Stimulated activated CD8-positive, alpha-beta memory T cell treated with anti-CD3 and anti-CD28 coated beads, Interleukin-4, amount 100 ng/mL, for 4 hours (primary cell): ENCODE measurements around the gene ERICH6B.

Source experiments
- DNase-seq, 2 donors: peaks; one replicate each; pipeline ENCODE4 v3.0.0-alpha.2; 2020; ENCODE audit warnings: low read depth in 2 of 2, low spot score in 1 of 2

ERICH6B gene

DNA sequence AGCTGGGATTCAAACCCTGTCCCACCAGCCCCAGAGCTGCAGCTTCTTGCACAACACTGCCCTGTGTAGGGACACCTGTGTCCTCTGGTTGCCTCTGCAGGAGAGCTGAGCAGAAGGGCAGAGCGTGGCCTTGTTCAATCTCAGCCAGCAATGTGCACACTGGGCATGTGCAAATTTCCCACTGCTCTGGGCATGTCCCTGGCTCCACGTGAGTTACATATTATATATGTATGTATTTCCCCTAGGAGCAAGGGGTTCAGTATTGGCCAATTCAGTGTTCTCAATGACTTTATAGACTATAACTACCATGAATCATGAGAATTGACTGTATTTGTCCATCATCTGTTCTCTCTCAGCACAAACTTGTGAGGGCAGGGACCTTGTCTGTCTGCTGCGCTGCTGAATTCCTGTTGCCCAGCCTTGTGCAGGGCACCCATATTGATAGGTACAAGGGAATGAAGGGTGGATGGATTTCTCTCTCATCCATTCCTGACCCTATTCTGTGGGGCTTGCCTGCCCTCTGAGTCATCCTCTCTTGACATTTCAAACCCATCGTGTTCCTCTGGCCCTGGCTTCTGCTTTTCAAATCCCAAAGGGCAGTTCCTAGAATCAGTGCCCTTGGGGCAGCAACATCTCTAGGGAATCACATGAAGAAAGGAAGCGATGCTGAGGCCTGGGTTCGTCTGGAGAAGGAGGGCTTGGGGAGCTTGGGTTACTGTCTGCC, 69.7 kb downstream of the ERICH6B start:
- no peak for DNase-seq

DNA sequence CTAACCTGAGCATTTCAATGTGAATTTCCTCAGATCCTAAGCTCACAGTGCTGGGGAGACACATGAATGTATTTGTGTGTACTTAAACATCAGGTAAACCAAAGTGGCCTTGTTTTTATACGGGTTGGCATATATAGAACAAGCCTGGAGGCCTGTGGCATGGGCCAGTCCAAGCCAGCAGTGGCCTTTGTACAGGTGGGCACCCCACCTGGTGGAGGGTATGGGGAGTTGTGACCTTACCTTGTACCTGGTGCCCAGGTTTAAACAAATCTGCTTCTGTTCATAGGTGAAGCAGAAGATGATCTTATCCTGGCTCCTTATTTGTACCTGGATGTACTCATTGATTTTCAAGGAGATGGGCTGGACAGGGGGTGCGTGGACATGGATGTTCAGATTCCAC, 71.0 kb downstream of the ERICH6B start:
- no peak for DNase-seq

DNA sequence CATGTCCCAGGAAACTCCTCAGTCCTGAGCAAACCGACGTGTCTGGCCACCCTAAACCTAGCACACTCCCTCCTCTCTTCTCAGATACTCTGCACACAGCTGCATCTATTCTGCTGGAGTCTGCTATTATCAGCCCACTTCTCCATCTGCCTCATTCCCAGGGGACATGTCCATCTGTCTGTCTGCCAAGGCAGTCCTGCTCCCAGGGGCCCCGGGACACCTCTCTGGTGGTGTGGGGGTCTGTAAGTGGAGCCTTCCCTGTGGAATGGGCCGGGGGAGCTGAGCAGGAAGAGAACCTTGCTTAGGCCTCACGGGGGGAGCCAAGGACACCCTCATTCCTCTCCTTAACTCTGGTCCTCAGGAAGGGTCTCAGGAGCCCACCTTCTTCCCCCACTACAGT, 72.7 kb downstream of the ERICH6B start:
- DNase-seq = no peak

DNA sequence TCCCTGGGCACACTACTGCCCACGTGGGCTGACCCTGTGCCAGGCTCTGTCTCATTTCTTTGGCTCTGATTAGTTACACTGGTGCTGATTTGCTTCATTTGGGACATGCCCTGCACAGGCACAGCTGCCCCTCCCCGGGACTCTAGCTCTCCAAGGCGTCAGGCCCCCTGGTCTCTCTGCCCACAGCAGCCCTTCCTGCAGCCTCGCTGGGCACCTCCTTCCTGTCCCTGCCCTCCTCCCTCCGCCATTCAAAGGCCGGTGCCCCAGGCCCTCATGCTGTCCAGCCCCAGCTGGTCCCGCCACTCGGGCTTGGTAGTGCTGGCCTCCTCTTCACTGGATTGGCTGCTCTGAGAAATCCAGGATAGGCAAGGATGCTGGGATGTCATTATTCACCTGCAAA, 73.1 kb downstream of the ERICH6B start:
- DNase-seq = no peak

DNA sequence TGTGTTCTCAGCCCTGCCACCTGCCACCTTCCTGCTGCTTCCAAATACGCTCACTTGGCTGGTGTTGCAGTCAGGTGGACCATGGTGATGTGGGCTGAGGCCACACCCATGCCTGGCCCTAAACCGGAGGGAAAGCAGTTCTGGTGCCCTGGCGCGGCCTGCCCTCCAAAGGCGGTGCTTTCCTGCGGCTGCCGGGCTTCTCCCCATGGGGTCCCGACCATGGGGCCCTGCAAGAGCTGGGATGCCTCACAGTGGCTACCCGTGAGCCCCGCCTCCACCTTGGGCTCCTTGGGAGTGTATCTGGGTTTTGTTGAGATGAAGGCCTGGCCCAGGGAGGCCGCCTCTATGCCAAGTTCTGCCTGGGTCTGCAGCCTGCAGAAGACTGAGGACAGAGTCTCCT, 73.7 kb downstream of the ERICH6B start:
- DNase-seq = no peak

DNA sequence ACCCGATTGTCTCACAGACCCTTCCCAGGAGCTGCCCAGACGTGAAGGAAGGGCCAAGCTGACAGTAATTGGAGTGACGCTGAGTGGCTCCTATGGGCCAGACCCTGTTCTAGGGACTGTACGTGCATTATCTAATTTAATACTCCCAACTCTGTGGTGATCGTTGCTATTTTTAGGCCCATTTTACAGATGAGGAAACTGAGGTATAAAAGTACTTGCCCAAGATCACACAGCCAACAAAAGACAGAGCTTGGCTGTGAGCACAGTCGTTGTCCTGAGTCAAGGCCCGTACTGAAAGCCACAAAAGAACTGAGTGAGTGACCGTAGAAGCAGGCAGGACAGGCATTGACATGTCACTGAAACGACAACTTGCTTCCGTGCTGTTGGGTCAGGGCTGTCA, 74.7 kb downstream of the ERICH6B start:
- DNase-seq = no peak

DNA sequence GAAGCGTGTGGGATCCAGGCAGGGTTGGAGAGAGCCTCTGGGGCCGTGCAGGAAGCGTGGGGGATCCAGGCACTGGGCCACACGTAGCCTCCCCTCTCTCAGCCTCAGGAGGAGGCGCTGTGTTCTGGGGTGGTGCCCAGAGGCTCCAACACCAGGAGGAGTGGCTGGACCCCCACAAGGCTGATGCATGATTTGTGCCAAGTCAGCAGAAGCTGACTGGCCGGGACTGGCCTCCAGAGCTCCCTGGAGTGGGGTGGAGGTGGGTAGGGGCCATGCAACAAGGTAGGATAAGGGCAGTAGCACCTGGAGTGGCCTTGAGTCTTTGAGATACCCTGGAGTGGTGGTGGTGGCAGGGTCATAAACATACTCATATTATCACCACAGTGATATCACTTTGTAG, 75.3 kb downstream of the ERICH6B start:
- no peak for DNase-seq

DNA sequence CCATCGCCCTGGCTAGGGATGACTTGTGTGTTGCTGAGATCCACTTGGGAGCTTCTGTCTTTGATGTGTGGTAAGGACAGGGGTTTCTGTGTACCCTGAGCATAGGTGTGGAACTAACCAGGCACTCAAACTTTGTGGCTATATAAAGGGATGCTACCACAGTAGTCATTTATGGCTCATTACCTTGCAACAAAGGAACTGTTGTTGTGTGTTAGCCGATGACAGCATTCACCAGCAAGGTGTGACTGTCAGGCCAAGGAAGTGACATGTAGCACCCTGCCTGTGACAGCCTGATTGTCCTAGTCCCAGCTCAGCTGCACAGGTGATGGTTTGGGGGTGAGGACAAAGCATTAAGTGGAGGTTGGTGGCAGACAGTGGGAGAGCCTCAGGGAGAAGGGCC, 77.2 kb downstream of the ERICH6B start:
- DNase-seq = no peak

DNA sequence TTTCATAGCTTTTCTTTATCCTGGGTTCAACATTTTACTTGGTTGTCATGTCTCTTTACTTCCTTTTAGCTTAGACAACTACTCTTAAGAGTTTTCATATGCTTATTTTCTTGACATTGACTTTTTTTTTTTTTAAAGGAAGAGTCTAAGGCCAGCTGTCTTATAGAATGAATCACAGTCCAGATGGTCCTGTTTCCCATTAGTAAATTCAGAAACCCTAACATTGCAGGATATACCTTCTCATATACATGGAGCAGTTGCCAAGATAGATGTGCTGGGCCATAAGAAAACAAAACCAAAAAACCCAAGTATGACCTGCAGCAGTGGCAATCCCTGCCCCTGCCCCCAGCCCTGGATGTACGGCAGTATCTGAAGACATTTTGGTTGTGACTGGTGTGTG, 78.0 kb downstream of the ERICH6B start:
- DNase-seq = no peak

DNA sequence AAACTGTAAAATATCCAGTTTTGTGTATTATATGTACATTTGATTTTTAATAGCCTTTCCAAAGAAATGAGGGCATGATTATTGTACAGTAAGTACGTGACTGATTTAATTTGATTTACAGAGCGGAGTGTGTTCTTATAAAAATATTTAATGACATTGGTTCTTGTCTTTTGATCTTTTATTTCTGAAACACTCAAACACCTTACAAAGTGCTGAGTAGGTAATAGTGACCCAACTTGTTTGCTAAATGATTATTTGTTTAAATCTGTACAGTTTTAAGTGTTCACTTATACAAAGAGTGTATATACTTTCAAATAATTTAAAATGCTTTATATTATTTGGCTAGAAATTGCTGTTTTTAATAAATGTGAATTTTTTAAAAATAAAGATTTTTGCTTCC, 79.3 kb downstream of the ERICH6B start:
- no peak for DNase-seq

DNA sequence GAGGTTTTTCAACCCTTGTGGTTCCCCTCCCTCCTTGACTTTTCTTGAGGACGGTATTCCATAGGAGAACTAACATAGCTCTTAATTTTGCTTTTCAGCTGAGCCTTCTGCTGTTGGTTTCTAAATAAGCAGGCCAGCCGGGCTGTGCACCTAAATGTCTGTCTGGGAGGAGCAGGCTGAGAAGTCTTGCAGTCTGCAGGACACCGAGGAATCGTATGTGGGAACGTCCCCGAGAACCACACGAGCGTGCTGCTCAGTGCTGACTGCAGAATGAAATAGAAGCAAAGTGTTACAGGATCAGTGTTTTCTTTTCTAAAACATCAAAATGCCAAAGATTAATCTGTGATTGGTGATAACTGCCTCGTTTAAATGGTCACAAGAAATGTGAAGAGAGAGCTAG, 80.9 kb downstream of the ERICH6B start:
- DNase-seq = no peak

DNA sequence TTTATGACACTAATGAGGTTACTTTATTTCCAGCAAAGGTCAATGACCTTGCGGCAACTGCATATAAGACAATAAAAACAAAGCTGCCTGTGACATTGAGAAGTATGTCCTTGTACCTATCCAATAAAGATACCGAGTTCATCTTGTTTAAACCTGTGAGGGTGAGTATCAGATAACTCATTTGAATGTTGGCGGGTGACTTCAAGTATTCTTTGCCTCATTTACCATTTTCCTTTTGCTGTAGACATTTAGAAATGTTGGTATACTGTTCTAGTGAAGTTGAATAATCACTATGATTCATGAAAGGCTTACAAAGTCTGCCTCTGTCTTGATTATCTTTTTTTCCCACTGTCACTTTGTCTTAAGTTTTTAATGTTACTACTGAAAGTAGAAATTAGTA, 85.8 kb downstream of the ERICH6B start:
- DNase-seq = no peak

DNA sequence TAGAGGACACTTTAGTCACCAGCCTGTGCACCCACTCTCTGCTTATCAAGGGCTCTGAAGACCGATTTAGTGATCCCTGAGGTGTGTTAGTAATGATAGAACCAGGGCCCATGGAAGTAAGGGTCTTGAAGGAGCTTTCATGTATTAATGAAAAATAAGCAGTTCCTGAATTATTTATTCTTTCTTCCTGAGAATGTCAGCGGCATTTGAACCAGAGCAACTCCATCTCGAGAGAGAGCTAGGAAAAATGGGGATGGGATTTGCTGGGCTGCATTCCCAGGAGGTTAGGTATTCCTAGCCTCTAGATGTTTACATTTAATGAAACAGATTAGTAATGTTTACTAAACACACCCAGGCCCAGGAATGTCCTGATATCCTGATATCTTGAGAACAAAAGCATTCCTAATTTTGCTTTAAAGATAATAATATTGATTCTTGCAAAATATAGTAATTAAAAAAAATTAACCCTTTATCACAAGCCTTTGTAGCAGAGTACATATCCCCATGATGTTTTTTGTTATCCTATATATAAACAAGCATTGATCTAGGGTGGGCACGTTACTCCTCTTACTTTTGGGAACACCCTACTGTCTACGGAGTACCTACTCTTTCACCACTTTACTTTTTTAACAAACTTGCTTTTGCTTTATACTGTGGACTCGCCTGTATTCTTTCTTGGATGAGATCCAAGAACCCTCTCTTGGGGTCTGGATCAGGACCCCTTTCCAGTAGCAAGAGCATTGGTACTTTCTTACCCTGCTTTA, 87.7 kb downstream of the ERICH6B start:
- DNase-seq = no peak

DNA sequence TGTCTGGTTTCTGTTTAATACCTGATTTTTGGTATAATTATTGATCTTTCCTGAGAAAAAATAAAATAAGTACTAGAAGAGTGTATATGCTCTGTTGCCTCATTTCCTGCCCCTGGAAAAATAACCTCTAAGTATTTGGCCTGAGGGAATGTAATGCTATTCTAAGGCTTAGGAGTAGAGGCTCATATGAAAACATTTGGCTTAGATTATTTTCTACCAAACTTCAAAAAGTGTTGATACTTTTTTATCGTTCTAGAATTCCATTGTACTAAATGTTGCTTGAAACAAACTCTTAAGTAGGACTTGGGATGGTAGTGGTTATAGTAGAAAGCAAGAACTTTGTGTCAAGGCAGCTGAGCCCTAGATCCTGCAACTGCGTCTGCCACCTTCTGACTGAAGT, 93.0 kb downstream of the ERICH6B start:
- DNase-seq = no peak

DNA sequence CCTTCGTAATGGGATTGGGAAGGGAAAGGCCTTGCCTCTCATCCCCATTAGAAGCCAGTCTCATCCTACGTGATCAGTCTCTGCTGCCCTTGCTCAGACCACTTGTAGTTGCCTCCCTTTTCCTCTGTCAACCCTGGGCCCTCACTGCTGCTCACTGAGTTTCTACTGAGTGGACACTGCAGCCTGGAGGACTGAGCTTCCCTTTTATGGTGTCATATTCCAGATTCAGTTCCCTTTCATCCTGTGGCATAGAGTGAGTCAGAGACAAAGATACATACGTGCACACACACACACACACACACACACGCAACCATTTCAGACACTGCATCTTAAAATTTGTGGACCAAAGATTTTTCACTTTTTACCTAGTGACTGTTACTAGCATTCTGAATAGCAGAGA, 94.2 kb downstream of the ERICH6B start:
- DNase-seq = no peak

DNA sequence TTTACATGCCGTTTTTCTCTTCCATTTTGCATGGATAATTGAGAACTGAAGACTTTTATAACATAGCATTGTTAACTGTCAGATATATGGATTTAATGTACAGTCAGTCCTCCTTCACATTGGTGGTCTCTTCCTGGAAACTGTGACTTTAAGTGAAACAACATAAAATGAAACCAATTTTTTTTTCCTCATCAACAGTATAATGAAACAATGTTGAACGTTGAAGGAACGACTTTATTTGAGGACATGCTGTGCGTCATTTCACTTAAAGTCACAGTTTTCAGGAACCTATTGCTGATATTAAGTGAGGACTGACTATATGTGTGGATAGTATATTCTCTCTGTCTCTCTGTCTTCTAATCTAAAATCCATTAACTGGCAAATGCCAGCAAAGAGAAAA, 96.0 kb downstream of the ERICH6B start:
- no peak for DNase-seq

DNA sequence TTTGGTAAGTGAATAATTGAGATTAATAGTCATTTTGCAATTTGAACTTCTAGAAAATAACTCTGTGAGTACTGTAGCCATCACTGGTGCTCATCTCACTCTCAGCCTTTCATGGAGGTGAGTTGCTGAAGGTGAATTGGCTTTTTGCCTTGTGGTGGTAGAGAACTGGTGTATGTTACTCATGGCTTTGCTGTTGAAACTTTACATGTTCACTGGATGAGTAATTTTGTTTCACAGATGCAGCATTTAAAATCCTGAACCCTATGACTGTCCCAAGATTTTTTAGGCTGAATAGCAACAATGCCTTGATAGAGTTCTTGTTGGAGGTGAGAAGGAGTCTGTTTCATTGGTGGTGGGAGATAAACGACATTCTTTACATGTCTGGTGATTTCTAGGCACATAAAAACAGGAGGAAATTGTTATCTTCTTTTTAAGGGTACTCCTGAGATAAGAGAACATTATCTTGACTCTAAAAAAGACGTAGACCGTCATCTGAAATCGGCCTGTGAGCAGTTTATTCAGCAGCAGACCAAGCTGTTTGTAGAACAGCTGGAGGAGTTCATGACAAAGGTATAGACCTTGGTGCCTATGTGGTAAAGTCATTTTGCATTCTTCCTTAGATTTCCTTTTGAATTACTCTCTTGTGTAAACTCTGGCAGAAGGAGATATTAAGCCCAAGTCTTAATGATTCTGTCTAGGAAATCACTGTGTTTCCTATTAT, 96.9 kb downstream of the ERICH6B start:
- DNase-seq = no peak

DNA sequence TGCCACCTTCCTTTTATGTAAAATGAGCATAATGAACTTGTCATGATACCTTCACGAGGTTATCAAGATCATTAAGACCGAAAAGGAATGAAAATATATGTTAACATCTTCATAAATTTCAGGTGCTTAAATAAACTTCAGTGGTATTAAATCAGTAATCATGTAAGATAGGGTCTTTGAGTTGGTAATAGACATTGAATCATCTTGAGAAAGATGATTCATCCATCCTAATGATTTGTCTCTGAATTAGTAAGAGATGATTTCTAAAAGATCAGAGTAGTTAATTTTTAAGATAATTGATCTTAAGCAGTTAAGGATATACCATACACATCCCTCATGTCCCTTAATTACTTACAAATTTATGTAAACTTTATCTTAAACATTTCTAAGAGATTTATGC, 98.8 kb downstream of the ERICH6B start:
- no peak for DNase-seq

DNA sequence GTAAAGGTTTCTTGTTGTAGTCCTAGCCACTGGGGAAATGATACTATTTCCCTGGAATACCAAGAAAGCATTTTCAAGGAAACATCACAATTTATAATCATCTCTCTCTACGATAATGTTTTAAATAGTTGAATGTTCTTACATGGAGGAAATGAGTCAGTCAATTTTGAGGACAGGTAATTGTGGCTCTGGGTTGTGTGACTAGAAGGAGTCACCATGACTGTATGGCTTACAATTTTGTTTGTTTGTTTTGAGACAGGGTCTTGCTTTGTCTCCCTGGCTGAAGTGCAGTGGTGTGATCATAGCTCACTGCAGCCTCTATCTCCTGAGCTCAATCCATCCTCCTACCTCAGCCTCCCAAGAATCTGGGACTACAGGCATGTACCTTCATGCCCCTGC, 103.4 kb downstream of the ERICH6B start:
- DNase-seq = no peak

DNA sequence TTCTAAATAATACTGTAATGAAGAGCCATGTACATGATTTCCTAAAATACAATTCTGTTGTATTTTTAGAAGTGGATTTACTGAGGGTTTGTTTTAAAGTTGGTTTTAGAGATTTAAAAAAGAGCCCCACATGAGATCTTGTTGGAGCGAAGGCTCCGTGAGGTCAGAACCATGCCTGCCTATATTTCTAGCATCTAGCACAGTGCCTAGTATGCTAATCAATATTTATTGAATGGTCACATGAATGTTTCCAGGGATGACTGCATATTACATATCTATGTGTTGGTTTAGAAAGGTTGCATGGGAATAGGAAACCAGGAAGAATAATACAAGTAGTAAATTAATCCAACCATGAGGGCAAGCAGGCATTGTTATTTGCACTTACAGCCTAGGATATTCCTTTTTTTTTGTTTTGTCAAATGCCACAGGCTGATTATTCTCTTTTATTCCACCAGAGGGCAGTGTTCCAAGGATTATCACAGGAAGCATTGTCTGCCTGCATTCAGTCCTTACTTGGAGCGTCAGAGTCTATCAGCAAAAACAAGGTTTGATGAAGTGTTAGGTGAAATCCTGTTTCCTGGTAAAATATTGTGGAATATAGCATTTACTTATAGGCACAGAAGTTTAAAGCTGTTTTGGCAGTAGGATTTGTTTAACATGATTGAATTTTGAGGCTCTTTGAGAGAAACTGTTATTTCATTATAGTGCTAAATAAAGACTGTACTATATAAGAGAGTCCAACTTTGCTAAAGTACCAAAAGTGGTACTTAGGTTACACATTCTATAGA, 104.0 kb downstream of the ERICH6B start:
- no peak for DNase-seq

DNA sequence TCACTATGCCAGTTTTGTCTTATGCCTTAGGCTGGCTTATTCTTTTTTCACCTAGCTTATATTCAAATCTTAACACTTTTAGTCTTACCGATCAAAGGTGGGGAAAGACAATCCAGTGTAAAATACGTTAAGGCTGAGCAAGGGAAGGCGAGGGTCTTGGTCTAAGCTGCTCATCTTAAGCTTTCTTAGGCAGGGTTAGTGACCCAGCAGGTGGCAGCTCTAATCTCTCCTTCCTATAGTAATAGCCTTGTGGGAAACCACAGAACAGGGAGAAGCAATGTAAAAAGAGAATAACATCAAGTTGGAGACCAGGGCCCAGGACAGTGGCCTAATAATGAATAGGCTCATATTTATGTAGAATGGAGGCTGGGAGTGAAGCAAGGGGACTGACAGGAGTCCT, 104.9 kb downstream of the ERICH6B start:
- no peak for DNase-seq

DNA sequence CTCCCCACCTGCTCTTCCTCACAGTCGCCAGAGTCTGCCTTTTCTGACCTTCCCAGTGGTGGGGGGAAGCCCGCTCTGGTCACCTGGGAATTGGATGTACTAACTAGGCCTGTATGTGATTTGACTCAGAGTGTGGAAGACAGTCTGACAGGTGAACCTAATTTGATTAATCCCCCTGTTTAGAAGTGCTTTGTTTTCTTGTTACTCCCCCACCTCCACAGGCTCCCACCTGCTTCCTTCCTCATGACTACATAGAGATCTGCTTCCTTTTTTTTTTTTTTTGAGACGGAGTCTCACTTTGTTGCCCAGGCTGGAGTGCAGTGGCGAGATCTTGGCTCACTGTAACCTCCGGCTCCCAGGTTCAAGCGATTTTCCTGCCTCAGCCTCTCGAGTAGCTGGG, 106.8 kb downstream of the ERICH6B start:
- DNase-seq = no peak
